Duodenal mucosa (tissue), 2 donors: Measurements from ENCODE around the gene TMEM250.

Source experiments
- H3K27ac ChIP-seq: one replicate; pipeline ENCODE4 v1.7.0; 2013; ENCODE audit warnings: low read depth, low read length
- H3K27me3 ChIP-seq, 2 donors: one replicate each; pipeline ENCODE4 v1.7.0; 2013; ENCODE audit warnings: low read length in 2 of 2, control low read depth in 1 of 2; ENCODE audit not compliant: insufficient read depth in 2 of 2, control insufficient read depth in 1 of 2
- H3K36me3 ChIP-seq, 2 donors: one replicate each; pipeline ENCODE4 v1.7.0; 2013; ENCODE audit warnings: low read length in 2 of 2, control low read depth in 1 of 2; ENCODE audit not compliant: insufficient read depth in 2 of 2, control insufficient read depth in 1 of 2
- H3K4me1 ChIP-seq, 2 donors: one replicate each; pipeline ENCODE4 v1.7.0; 2013; ENCODE audit warnings: low read length in 2 of 2, control low read depth in 1 of 2; ENCODE audit not compliant: insufficient read depth in 2 of 2, control insufficient read depth in 1 of 2
- H3K4me3 ChIP-seq, 2 donors: one replicate each; pipeline ENCODE4 v1.7.0; 2013; ENCODE audit warnings: low read length in 2 of 2, low read depth in 1 of 2
- H3K9ac ChIP-seq, 2 donors: one replicate each; pipeline ENCODE4 v1.7.0; 2013; ENCODE audit warnings: low read length in 2 of 2, low read depth in 1 of 2
- H3K9me3 ChIP-seq, 2 donors: one replicate each; pipeline ENCODE4 v1.7.0; 2013; ENCODE audit warnings: low read length in 2 of 2, control low read depth in 1 of 2; ENCODE audit not compliant: control insufficient read depth in 1 of 2

The TMEM250 gene

GRCh38 chr9:136140966-136141365 is 22.3 kb upstream of the TMEM250 start:
- no peak overlapping the region for H3K9ac ChIP-seq
- no peak overlapping the region for H3K27ac ChIP-seq
- no peaks in the 10 kb centered on the region for H3K4me1 ChIP-seq
- H3K9me3 ChIP-seq = no peaks in the 10 kb centered on the region
- H3K4me3 ChIP-seq = no peak overlapping the region
- no peaks in the 10 kb centered on the region for H3K36me3 ChIP-seq
- H3K27me3 ChIP-seq = peaks cover 8 to 19% of the 10 kb centered on the region in 2 donors

GRCh38 chr9:136140046-136140445 is 21.4 kb upstream of the TMEM250 start:
- Histone ChIP-seq H3K27ac (no peak overlapping the region), H3K9me3 (no peaks in the 10 kb centered on the region), H3K9ac (no peak overlapping the region), H3K27me3 (peaks cover 17 to 23% of the 10 kb centered on the region in 2 donors), H3K36me3 (no peaks in the 10 kb centered on the region), H3K4me1 (no peaks in the 10 kb centered on the region), H3K4me3 (no peak overlapping the region)

GRCh38 chr9:136138566-136138965 is 19.9 kb upstream of the TMEM250 start:
- Histone ChIP-seq H3K27ac (no peak overlapping the region), H3K9me3 (no peaks in the 10 kb centered on the region), H3K4me1 (no peaks in the 10 kb centered on the region), H3K4me3 (no peak overlapping the region), H3K27me3 (peaks cover 21 to 29% of the 10 kb centered on the region in 2 donors), H3K9ac (no peak overlapping the region), H3K36me3 (no peaks in the 10 kb centered on the region)

GRCh38 chr9:136137321-136138265 is 18.9 kb upstream of the TMEM250 start:
- Histone ChIP-seq H3K27me3 (peaks cover 19 to 32% of the 10 kb centered on the region in 2 donors), H3K9me3 (no peaks in the 10 kb centered on the region), H3K27ac (no peak overlapping the region), H3K9ac (no peak overlapping the region), H3K4me1 (no peaks in the 10 kb centered on the region), H3K4me3 (no peak overlapping the region), H3K36me3 (no peaks in the 10 kb centered on the region)

- Histone ChIP-seq H3K36me3 (no peaks in the 10 kb centered on the region), H3K27me3 (peaks cover 32 to 44% of the 10 kb centered on the region in 2 donors), H3K4me3 (no peak overlapping the region), H3K27ac (no peak overlapping the region), H3K9me3 (no peaks in the 10 kb centered on the region), H3K4me1 (no peaks in the 10 kb centered on the region), H3K9ac (no peak overlapping the region)
Observed at GRCh38 chr9:136136127-136136925, 17.7 kb upstream of the TMEM250 start.

- peaks cover 0 to 3% of the 10 kb centered on the region in 2 donors for H3K4me1 ChIP-seq
- no peak overlapping the region for H3K9ac ChIP-seq
- H3K27me3 ChIP-seq = peaks cover 32 to 50% of the 10 kb centered on the region in 2 donors
- H3K4me3 ChIP-seq = no peak overlapping the region
- no peaks in the 10 kb centered on the region for H3K9me3 ChIP-seq
- H3K27ac ChIP-seq = no peak overlapping the region
- H3K36me3 ChIP-seq = no peaks in the 10 kb centered on the region
Observed at GRCh38 chr9:136135326-136136126, 16.9 kb upstream of the TMEM250 start.

- H3K36me3 ChIP-seq = no peaks in the 10 kb centered on the region
- no peak overlapping the region for H3K27ac ChIP-seq
- peaks cover 0 to 3% of the 10 kb centered on the region in 2 donors for H3K4me1 ChIP-seq
- no peak overlapping the region for H3K4me3 ChIP-seq
- no peaks in the 10 kb centered on the region for H3K9me3 ChIP-seq
- H3K9ac ChIP-seq = no peak overlapping the region
- H3K27me3 ChIP-seq = peaks cover 32 to 50% of the 10 kb centered on the region in 2 donors
Observed at GRCh38 chr9:136133959-136134484, 15.3 kb upstream of the TMEM250 start.

- no peak overlapping the region for H3K27ac ChIP-seq
- no peaks in the 10 kb centered on the region for H3K9me3 ChIP-seq
- H3K4me3 ChIP-seq = peak overlapping the region in 1 of 2 donors; percentile 29
- peaks cover 32 to 50% of the 10 kb centered on the region in 2 donors for H3K27me3 ChIP-seq
- peaks cover 0 to 3% of the 10 kb centered on the region in 2 donors for H3K4me1 ChIP-seq
- H3K36me3 ChIP-seq = no peaks in the 10 kb centered on the region
- H3K9ac ChIP-seq = no peak overlapping the region
Observed at GRCh38 chr9:136133191-136133958, 14.7 kb upstream of the TMEM250 start.

GRCh38 chr9:136132512-136133050 is 13.9 kb upstream of the TMEM250 start:
- H3K4me3 ChIP-seq = no peak overlapping the region
- no peak overlapping the region for H3K9ac ChIP-seq
- no peaks in the 10 kb centered on the region for H3K36me3 ChIP-seq
- no peaks in the 10 kb centered on the region for H3K9me3 ChIP-seq
- H3K4me1 ChIP-seq = peaks cover 0 to 3% of the 10 kb centered on the region in 2 donors
- H3K27me3 ChIP-seq = peaks cover 32 to 50% of the 10 kb centered on the region in 2 donors
- H3K27ac ChIP-seq = no peak overlapping the region
